Measurements from ENCODE around the gene CD200.

CD200 gene

GRCh38 chr3:112331851-112332250 lies 1.1 kb upstream of the CD200 start:
- DNase-seq (ENCODE audit: low read depth in 4 of 4, low spot score in 1 of 4), result no peak

- DNase-seq (ENCODE audit: low read depth in 4 of 4, low spot score in 1 of 4), result no peak
These were observed 693 bp downstream of the CD200 start for GRCh38 chr3:112333381-112334317.

- no peak for DNase-seq (ENCODE audit: low read depth in 4 of 4, low spot score in 1 of 4)
These were observed 1.9 kb downstream of the CD200 start for GRCh38 chr3:112334691-112335433.

GRCh38 chr3:112335434-112335781 lies 2.5 kb downstream of the CD200 start:
- no peak for DNase-seq (ENCODE audit: low read depth in 4 of 4, low spot score in 1 of 4)

GRCh38 chr3:112338021-112338726 lies 5.2 kb downstream of the CD200 start:
- no peak for DNase-seq (ENCODE audit: low read depth in 4 of 4, low spot score in 1 of 4)

- DNase-seq (ENCODE audit: low read depth in 4 of 4, low spot score in 1 of 4), result no peak
These were observed 5.7 kb downstream of the CD200 start for GRCh38 chr3:112338727-112339056.

- no peak for DNase-seq (ENCODE audit: low read depth in 4 of 4, low spot score in 1 of 4)
These were observed 6.2 kb downstream of the CD200 start for GRCh38 chr3:112339134-112339533.

- no peak for DNase-seq (ENCODE audit: low read depth in 4 of 4, low spot score in 1 of 4)
These were observed 6.7 kb downstream of the CD200 start for GRCh38 chr3:112339609-112340008.

- no peak for DNase-seq (ENCODE audit: low read depth in 4 of 4, low spot score in 1 of 4)
These were observed 8.4 kb downstream of the CD200 start for GRCh38 chr3:112341386-112341785.

GRCh38 chr3:112345681-112346080 lies 12.7 kb downstream of the CD200 start:
- no peak for DNase-seq (ENCODE audit: low read depth in 4 of 4, low spot score in 1 of 4)

GRCh38 chr3:112346491-112347122 lies 13.7 kb downstream of the CD200 start:
- DNase-seq (ENCODE audit: low read depth in 4 of 4, low spot score in 1 of 4), result no peak

GRCh38 chr3:112348943-112349342 lies 16.0 kb downstream of the CD200 start:
- no peak for DNase-seq (ENCODE audit: low read depth in 4 of 4, low spot score in 1 of 4)

GRCh38 chr3:112349557-112349956 lies 16.6 kb downstream of the CD200 start:
- DNase-seq (ENCODE audit: low read depth in 4 of 4, low spot score in 1 of 4), result no peak

- DNase-seq (ENCODE audit: low read depth in 4 of 4, low spot score in 1 of 4), result no peak
These were observed 17.3 kb downstream of the CD200 start for GRCh38 chr3:112350018-112350810.

GRCh38 chr3:112351036-112351435 lies 18.1 kb downstream of the CD200 start:
- DNase-seq (ENCODE audit: low read depth in 4 of 4, low spot score in 1 of 4), result no peak

GRCh38 chr3:112351823-112352222 lies 18.9 kb downstream of the CD200 start:
- DNase-seq (ENCODE audit: low read depth in 4 of 4, low spot score in 1 of 4), result no peak

GRCh38 chr3:112352720-112353119 lies 19.8 kb downstream of the CD200 start:
- DNase-seq (ENCODE audit: low read depth in 4 of 4, low spot score in 1 of 4), result no peak

GRCh38 chr3:112353365-112353764 lies 20.4 kb downstream of the CD200 start:
- no peak for DNase-seq (ENCODE audit: low read depth in 4 of 4, low spot score in 1 of 4)

- no peak for DNase-seq (ENCODE audit: low read depth in 4 of 4, low spot score in 1 of 4)
These were observed 21.8 kb downstream of the CD200 start for GRCh38 chr3:112354642-112355306.

GRCh38 chr3:112355307-112355687 lies 22.3 kb downstream of the CD200 start:
- no peak for DNase-seq (ENCODE audit: low read depth in 4 of 4, low spot score in 1 of 4)

All from stimulated activated CD4-positive, alpha-beta T cell treated with anti-CD3 and anti-CD28 coated beads, Interleukin-1b, Interleukin-23, amount 100 ng/mL, for 24 hours (primary cell).